ENCODE data around the gene SYNGR3. TPM values are rescaled to one million over a fixed set of nuclear protein-coding genes. Genes with fewer than 3 reads are reported as not detected.
"Not testable (repeated sequence)": the region's sequence is repeated elsewhere in the genome, so short reads cannot be mapped to it uniquely, and the experiment has no call there.

Gene SYNGR3
- total and polyA plus RNA-seq, 11 donors = 0.19 to 2.7 (median 0.86) TPM

- intact Hi-C loops (cut with DNase I) = loop anchor here in 1 of 10 donors (1.0 kb wide), 1 partner anchor 18 kb away; the partner anchor contains the start of gene MSRB1
- H3K9me3 ChIP-seq = no peaks in the 10 kb centered on the region
- peak overlapping the region in 1 of 12 donors; percentile 3 for H3K4me3 ChIP-seq
- no peak for TF ChIP-seq POLR2A (IDR thresholded peaks at IDR 0.05)
- TF ChIP-seq, protein P1, sequence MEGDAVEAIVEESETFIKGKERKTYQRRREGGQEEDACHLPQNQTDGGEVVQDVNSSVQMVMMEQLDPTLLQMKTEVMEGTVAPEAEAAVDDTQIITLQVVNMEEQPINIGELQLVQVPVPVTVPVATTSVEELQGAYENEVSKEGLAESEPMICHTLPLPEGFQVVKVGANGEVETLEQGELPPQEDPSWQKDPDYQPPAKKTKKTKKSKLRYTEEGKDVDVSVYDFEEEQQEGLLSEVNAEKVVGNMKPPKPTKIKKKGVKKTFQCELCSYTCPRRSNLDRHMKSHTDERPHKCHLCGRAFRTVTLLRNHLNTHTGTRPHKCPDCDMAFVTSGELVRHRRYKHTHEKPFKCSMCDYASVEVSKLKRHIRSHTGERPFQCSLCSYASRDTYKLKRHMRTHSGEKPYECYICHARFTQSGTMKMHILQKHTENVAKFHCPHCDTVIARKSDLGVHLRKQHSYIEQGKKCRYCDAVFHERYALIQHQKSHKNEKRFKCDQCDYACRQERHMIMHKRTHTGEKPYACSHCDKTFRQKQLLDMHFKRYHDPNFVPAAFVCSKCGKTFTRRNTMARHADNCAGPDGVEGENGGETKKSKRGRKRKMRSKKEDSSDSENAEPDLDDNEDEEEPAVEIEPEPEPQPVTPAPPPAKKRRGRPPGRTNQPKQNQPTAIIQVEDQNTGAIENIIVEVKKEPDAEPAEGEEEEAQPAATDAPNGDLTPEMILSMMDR (IDR thresholded peaks at IDR 0.05) = no peak
- no peaks in the 10 kb centered on the region for H3K27me3 ChIP-seq
- H3K4me1 ChIP-seq = peaks cover 7 to 53% (median 37%) of the 10 kb centered on the region in 12 donors
- WGBS, 4 donors = 60 to 72% (median 66%) methylated on average over 6 of the region's 6 CpGs
- H3K36me3 ChIP-seq = peaks cover 0 to 33% (median 31%) of the 10 kb centered on the region in 9 donors
- no peak overlapping the region for H3K27ac ChIP-seq
- no peak for ATAC-seq
- DNase-seq = no peak
Measured at GRCh38 chr16:1961651-1962067, 28.1 kb upstream of the SYNGR3 start.

- peak overlapping the region in 2 of 12 donors; percentile 95 to 99 for H3K4me3 ChIP-seq
- intact Hi-C loops (cut with DNase I) = not testable (repeated sequence)
Measured at GRCh38 chr16:1962161-1963153, 27.3 kb upstream of the SYNGR3 start.

GRCh38 chr16:1963806-1964505 is 25.8 kb upstream of the SYNGR3 start:
- H3K36me3 ChIP-seq = peaks cover 0 to 33% (median 31%) of the 10 kb centered on the region in 9 donors
- H3K4me3 ChIP-seq = peak overlapping the region; percentile 65 to 100 (median 87)
- H3K4me1 ChIP-seq = peaks cover 7 to 49% (median 33%) of the 10 kb centered on the region in 12 donors
- H3K27ac ChIP-seq = peak overlapping the region; percentile 85 to 99 (median 97)
- DNase-seq (peak in 3 of 5 donors; percentile 50 to 76 (median 58)), ATAC-seq (peak in 3 of 4 donors; percentile 1 to 38 (median 16))
- no peaks in the 10 kb centered on the region for H3K27me3 ChIP-seq
- intact Hi-C loops (cut with DNase I) = no loop called here
- no peaks in the 10 kb centered on the region for H3K9me3 ChIP-seq
- WGBS, 4 donors = 8 to 12% (median 11%) methylated on average over 40 to 44 of the region's 44 CpGs
- TF ChIP-seq, protein P1 (IDR thresholded peaks at IDR 0.05) = peak in 6 of 12 donors; percentile 10 to 54 (median 28)
- TF ChIP-seq POLR2A (IDR thresholded peaks at IDR 0.05) = no peak

More at GRCh38 chr16:1962161-1963153, 27.3 kb upstream of the SYNGR3 start:
- WGBS, 4 donors = 85 to 90% (median 86%) methylated on average over 21 to 37 of the region's 37 CpGs
- not testable (repeated sequence) for ATAC-seq, H3K9me3 ChIP-seq, DNase-seq, H3K27me3 ChIP-seq
- H3K36me3 ChIP-seq = peaks cover 0 to 33% (median 31%) of the 10 kb centered on the region in 9 donors
- H3K27ac ChIP-seq = peak overlapping the region in 1 of 12 donors; percentile 5
- H3K4me1 ChIP-seq = peaks cover 7 to 53% (median 37%) of the 10 kb centered on the region in 12 donors

DNA sequence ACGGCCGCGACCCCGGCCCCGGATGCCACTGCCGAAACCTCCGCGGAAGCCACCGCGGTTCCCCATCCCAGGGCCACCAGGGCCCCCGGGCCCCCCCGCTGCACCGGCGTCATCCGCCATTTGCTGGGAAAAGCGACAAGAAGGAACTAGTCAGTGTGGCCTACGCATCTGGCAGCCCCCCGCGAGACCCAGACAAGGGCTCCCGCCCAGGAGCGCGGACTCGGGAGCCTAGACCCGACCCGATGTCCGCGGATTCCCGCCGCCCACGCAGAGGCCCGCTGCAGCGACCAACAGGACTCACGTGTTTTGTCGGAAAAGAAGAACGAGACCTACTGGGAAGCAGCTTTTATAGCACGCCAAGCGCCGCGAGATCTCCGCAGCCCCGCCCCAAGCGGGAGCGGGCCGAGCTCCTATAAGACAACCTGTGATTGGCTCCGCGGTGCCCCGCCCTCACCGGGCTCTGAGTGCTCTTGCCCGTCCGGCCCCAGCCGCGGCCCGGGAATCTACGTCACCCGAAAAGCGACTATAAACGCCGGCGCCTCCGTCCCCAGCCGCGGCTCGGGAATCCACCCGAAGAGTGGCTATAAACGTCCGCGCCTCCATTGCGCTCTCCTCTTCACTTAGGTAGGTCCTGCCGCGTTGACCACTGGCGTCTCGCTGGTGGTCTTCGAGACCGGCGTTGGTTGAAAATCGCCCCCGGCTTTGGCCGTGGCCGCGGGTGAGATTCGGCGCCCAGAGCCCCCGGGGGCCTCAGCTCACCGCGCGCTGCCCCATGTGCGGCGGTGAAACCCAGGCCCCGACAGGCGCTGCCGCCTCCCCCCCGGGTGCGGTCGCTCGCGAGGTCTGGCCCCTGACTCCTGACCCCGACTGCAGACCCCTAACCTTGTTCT is 25.0 kb upstream of the SYNGR3 start, which contains the start of gene RPS2:
RPS2 (minus strand) TSS at position 321 of the 890 bp plus-strand sequence; CDS start at position 120, 201 bp downstream.
- H3K9me3 ChIP-seq = no peaks in the 10 kb centered on the region
- WGBS, 4 donors = 1% methylated on average over 41 to 97 of the region's 97 CpGs
- peaks cover 0 to 33% (median 31%) of the 10 kb centered on the region in 9 donors for H3K36me3 ChIP-seq
- no peaks in the 10 kb centered on the region for H3K27me3 ChIP-seq
- ATAC-seq (peak; percentile 95 to 99 (median 96)), DNase-seq (peak; percentile 98 to 100 (median 99))
- peak within 1 kb of the TSS; percentile 65 to 100 (median 87) for H3K4me3 ChIP-seq
- TF ChIP-seq, protein P1 (IDR thresholded peaks at IDR 0.05) = peak in 5 of 12 donors; percentile 1 to 28 (median 9)
- peak; percentile 22 to 96 for TF ChIP-seq POLR2A (IDR thresholded peaks at IDR 0.05)
- H3K27ac ChIP-seq = peak within 1 kb of the TSS; percentile 85 to 99 (median 97)
- intact Hi-C loops (cut with DNase I) = no loop called here
- H3K4me1 ChIP-seq = peaks cover 7 to 46% (median 31%) of the 10 kb centered on the region in 12 donors
